BJ (cell line): ENCODE measurements around the gene EPC1. TPM values are rescaled to one million over a fixed set of nuclear protein-coding genes. Genes with fewer than 3 reads are reported as not detected.

ENCODE experiments used
- CTCF ChIA-PET: fragments of 350-600 bp; formaldehyde crosslinking; extraction: SDS; loops from one replicate; lab custom pipeline; 2021; ENCODE audit warnings: antibody characterized with exemption, inconsistent platforms; lab: Yijun Ruan, JAX
- POLR2A ChIA-PET: fragments of 300-600 bp; sonication (Branson Sonifier 250); formaldehyde crosslinking; extraction: SDS; loops from one replicate; lab custom pipeline; 2021; ENCODE audit warnings: antibody characterized with exemption; lab: Charles Lee
- DNase-seq: peaks from one replicate; pipeline ENCODE4 v3.0.0-alpha.2; 2011; ENCODE audit warnings: low read depth
- H3K27me3 ChIP-seq: 2 replicates; pipeline ENCODE4 v1.6.0; 2011; ENCODE audit warnings: low read length; ENCODE audit not compliant: control insufficient read depth, insufficient read depth
- H3K36me3 ChIP-seq: 2 replicates; pipeline ENCODE4 v1.5.1; 2011; ENCODE audit warnings: low read length; ENCODE audit not compliant: control insufficient read depth, insufficient read depth
- H3K4me3 ChIP-seq: 2 replicates; pipeline ENCODE4 v1.5.1; 2011; ENCODE audit warnings: low read depth, mild to moderate bottlenecking, control low read depth, low read length
- CTCF ChIP-seq: IDR thresholded peaks from 2 replicates; pipeline ENCODE4 v1.5.1; 2011; ENCODE audit warnings: low read depth, mild to moderate bottlenecking, control low read depth, inconsistent platforms, low read length, moderate library complexity; ENCODE audit not compliant: insufficient read depth
- polyA plus RNA-seq: library from polyadenylated mRNA; depleted of rRNA; stranded (reverse); fragments of >200 nt; gene quantifications from 2 replicates; pipeline ENCODE4 v1.2.3, GENCODE V29; 2011

The EPC1 gene
- polyA plus RNA-seq, 1 experiment: 21.6 TPM

GRCh38 chr10:32295027-32295426, 51.9 kb downstream of the EPC1 start:
- no peaks in the 10 kb centered on the region for H3K36me3 ChIP-seq
- no peak for TF ChIP-seq CTCF
- ChIA-PET CTCF (interaction anchor here (2.5 kb wide), 1 partner anchor 51 kb away, joined by 8 read pairs; no protein-coding TSS in a partner anchor), POLR2A (no interaction called here)
- no peak overlapping the region for H3K4me3 ChIP-seq
- no peak for DNase-seq
- H3K27me3 ChIP-seq: no peaks in the 10 kb centered on the region

DNA sequence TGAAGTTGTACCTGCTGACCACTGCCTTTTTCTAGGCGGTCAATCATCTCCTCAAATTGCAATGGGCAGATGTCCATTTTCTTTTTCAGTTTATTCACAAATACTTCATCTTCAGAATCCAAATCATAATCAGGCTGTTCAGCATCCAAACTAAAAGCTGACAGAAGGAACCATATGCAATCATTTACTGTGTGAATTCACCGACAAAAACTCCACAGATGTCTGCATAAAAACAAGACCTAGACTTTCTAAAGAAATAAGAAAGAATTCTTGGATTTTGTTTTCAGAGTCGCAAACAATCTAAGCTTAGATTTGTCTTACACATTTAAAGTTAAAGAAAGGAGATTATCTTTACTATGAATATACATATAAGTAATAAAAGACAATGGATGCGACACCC, 53.4 kb downstream of the EPC1 start:
- POLR2A ChIA-PET: no interaction called here
- Histone ChIP-seq H3K36me3 (no peaks in the 10 kb centered on the region), H3K4me3 (no peak overlapping the region), H3K27me3 (no peaks in the 10 kb centered on the region)
- no peak for DNase-seq
- CTCF ChIA-PET: no interaction called here
- TF ChIP-seq CTCF: no peak

GRCh38 chr10:32279795-32280194, 67.2 kb downstream of the EPC1 start:
- ChIA-PET POLR2A (no interaction called here), CTCF (interaction anchor here (0.6 to 0.8 kb wide), 2 partner anchors 66 to 69 kb away, joined by 3 read pairs; no protein-coding TSS in a partner anchor)
- no peak overlapping the region for H3K4me3 ChIP-seq
- peaks cover 3% of the 10 kb centered on the region; the same call in 1 of the 2 replicates for H3K36me3 ChIP-seq
- DNase-seq: no peak
- TF ChIP-seq CTCF: no peak
- H3K27me3 ChIP-seq: no peaks in the 10 kb centered on the region

- H3K4me3 ChIP-seq: no peak overlapping the region
- no peaks in the 10 kb centered on the region for H3K27me3 ChIP-seq
- TF ChIP-seq CTCF: no peak
- DNase-seq: no peak
- ChIA-PET POLR2A (no interaction called here), CTCF (interaction anchor here (0.9 kb wide), 1 partner anchor 73 kb away, joined by 3 read pairs; no protein-coding TSS in a partner anchor)
- peaks cover 7% of the 10 kb centered on the region for H3K36me3 ChIP-seq
Measured at GRCh38 chr10:32273336-32273735, 73.6 kb downstream of the EPC1 start.

GRCh38 chr10:32271617-32272016, 75.3 kb downstream of the EPC1 start:
- CTCF ChIA-PET: no interaction called here
- H3K36me3 ChIP-seq: peaks cover 8% of the 10 kb centered on the region
- DNase-seq: no peak

More at GRCh38 chr10:32271617-32272016, 75.3 kb downstream of the EPC1 start:
- Histone ChIP-seq H3K27me3 (no peaks in the 10 kb centered on the region), H3K4me3 (no peak overlapping the region)
- POLR2A ChIA-PET: no interaction called here
- TF ChIP-seq CTCF: no peak
